ENCODE results near the gene TM2D3.
"Not testable (repeated sequence)": the region's sequence is repeated elsewhere in the genome, so short reads cannot be mapped to it uniquely, and the experiment has no call there.

The TM2D3 gene

GRCh38 chr15:101647251-101647650 is 4.9 kb downstream of the TM2D3 start:
- Mint-ChIP-seq H3K27ac (no peak overlapping the region), H3K36me3 (ENCODE audit: low read depth) (peaks cover 59% of the 10 kb centered on the region), H3K4me3 (no peak overlapping the region), H3K4me1 (peaks cover 44% of the 10 kb centered on the region), H3K27me3 (no peaks in the 10 kb centered on the region), H3K9me3 (no peaks in the 10 kb centered on the region)
- ATAC-seq (no peak), DNase-seq (no peak)

- Mint-ChIP-seq H3K27ac (no peak overlapping the region), H3K4me3 (no peak overlapping the region), H3K27me3 (no peaks in the 10 kb centered on the region), H3K9me3 (no peaks in the 10 kb centered on the region), H3K4me1 (peaks cover 50% of the 10 kb centered on the region), H3K36me3 (ENCODE audit: low read depth) (peaks cover 63% of the 10 kb centered on the region)
- ATAC-seq (no peak), DNase-seq (no peak)
Observed at GRCh38 chr15:101646672-101647071, 5.5 kb downstream of the TM2D3 start.

- DNase-seq (no peak), ATAC-seq (no peak)
- peaks cover 59% of the 10 kb centered on the region for H3K36me3 Mint-ChIP-seq (ENCODE audit: low read depth)
- no peak overlapping the region for H3K27ac Mint-ChIP-seq
- H3K9me3 Mint-ChIP-seq: no peaks in the 10 kb centered on the region
- H3K4me3 Mint-ChIP-seq: no peak overlapping the region
- peaks cover 28% of the 10 kb centered on the region for H3K4me1 Mint-ChIP-seq
- no peaks in the 10 kb centered on the region for H3K27me3 Mint-ChIP-seq
Observed at GRCh38 chr15:101642361-101642760, 9.8 kb downstream of the TM2D3 start.

- ATAC-seq: no peak
- Mint-ChIP-seq H3K36me3 (ENCODE audit: low read depth) (peaks cover 55% of the 10 kb centered on the region), H3K4me1 (peaks cover 28% of the 10 kb centered on the region), H3K27me3 (no peaks in the 10 kb centered on the region), H3K27ac (no peak overlapping the region), H3K4me3 (no peak overlapping the region), H3K9me3 (no peaks in the 10 kb centered on the region)
- DNase-seq: no peak
Observed at GRCh38 chr15:101641894-101642293, 10.3 kb downstream of the TM2D3 start.

- peak overlapping the region; percentile 49 for H3K27ac Mint-ChIP-seq
- H3K9me3 Mint-ChIP-seq: no peaks in the 10 kb centered on the region
- peaks cover 28% of the 10 kb centered on the region for H3K4me1 Mint-ChIP-seq
- DNase-seq (peak; percentile 72), ATAC-seq (no peak)
- no peaks in the 10 kb centered on the region for H3K27me3 Mint-ChIP-seq
- peaks cover 51% of the 10 kb centered on the region for H3K36me3 Mint-ChIP-seq (ENCODE audit: low read depth)
- H3K4me3 Mint-ChIP-seq: no peak overlapping the region
Observed at GRCh38 chr15:101641129-101641764, 10.9 kb downstream of the TM2D3 start.

GRCh38 chr15:101639667-101640066 is 12.5 kb downstream of the TM2D3 start:
- no peak overlapping the region for H3K4me3 Mint-ChIP-seq
- H3K27me3 Mint-ChIP-seq: no peaks in the 10 kb centered on the region
- H3K9me3 Mint-ChIP-seq: no peaks in the 10 kb centered on the region
- ATAC-seq (no peak), DNase-seq (no peak)
- H3K27ac Mint-ChIP-seq: no peak overlapping the region
- H3K4me1 Mint-ChIP-seq: peaks cover 25% of the 10 kb centered on the region
- H3K36me3 Mint-ChIP-seq (ENCODE audit: low read depth): peaks cover 37% of the 10 kb centered on the region

GRCh38 chr15:101637919-101638318 is 14.3 kb downstream of the TM2D3 start:
- H3K27ac Mint-ChIP-seq: no peak overlapping the region
- H3K36me3 Mint-ChIP-seq (ENCODE audit: low read depth): peaks cover 32% of the 10 kb centered on the region
- H3K27me3 Mint-ChIP-seq: no peaks in the 10 kb centered on the region
- H3K4me3 Mint-ChIP-seq: no peak overlapping the region
- peaks cover 17% of the 10 kb centered on the region for H3K4me1 Mint-ChIP-seq
- no peaks in the 10 kb centered on the region for H3K9me3 Mint-ChIP-seq
- ATAC-seq (no peak), DNase-seq (no peak)

- H3K9me3 Mint-ChIP-seq: no peaks in the 10 kb centered on the region
- H3K27ac Mint-ChIP-seq: no peak overlapping the region
- ATAC-seq (no peak), DNase-seq (no peak)
- H3K27me3 Mint-ChIP-seq: no peaks in the 10 kb centered on the region
- peaks cover 31% of the 10 kb centered on the region for H3K36me3 Mint-ChIP-seq (ENCODE audit: low read depth)
- peaks cover 14% of the 10 kb centered on the region for H3K4me1 Mint-ChIP-seq
- no peak overlapping the region for H3K4me3 Mint-ChIP-seq
Observed at GRCh38 chr15:101637516-101637915, 14.7 kb downstream of the TM2D3 start.

GRCh38 chr15:101637038-101637437 is 15.1 kb downstream of the TM2D3 start:
- H3K4me1 Mint-ChIP-seq: peaks cover 9% of the 10 kb centered on the region
- no peak overlapping the region for H3K27ac Mint-ChIP-seq
- ATAC-seq (no peak), DNase-seq (no peak)
- H3K4me3 Mint-ChIP-seq: no peak overlapping the region
- peaks cover 27% of the 10 kb centered on the region for H3K36me3 Mint-ChIP-seq (ENCODE audit: low read depth)
- H3K27me3 Mint-ChIP-seq: no peaks in the 10 kb centered on the region
- no peaks in the 10 kb centered on the region for H3K9me3 Mint-ChIP-seq

GRCh38 chr15:101635944-101636727 is 16.0 kb downstream of the TM2D3 start:
- H3K9me3 Mint-ChIP-seq: no peaks in the 10 kb centered on the region
- DNase-seq (no peak), ATAC-seq (no peak)
- peaks cover 3% of the 10 kb centered on the region for H3K4me1 Mint-ChIP-seq
- H3K27ac Mint-ChIP-seq: no peak overlapping the region
- no peaks in the 10 kb centered on the region for H3K27me3 Mint-ChIP-seq
- H3K4me3 Mint-ChIP-seq: no peak overlapping the region
- H3K36me3 Mint-ChIP-seq (ENCODE audit: low read depth): peaks cover 23% of the 10 kb centered on the region

GRCh38 chr15:101633356-101633755 is 18.8 kb downstream of the TM2D3 start:
- no peak overlapping the region for H3K27ac Mint-ChIP-seq

GRCh38 chr15:101626729-101627128 is 25.5 kb downstream of the TM2D3 start:
- H3K27ac Mint-ChIP-seq, DNase-seq, H3K4me3 Mint-ChIP-seq, H3K9me3 Mint-ChIP-seq, H3K27me3 Mint-ChIP-seq, ATAC-seq: not testable (repeated sequence)
- Mint-ChIP-seq H3K4me1 (peaks cover 33% of the 10 kb centered on the region), H3K36me3 (ENCODE audit: low read depth) (peaks cover 30% of the 10 kb centered on the region)

More at GRCh38 chr15:101633356-101633755, 18.8 kb downstream of the TM2D3 start:
- no peaks in the 10 kb centered on the region for H3K9me3 Mint-ChIP-seq
- DNase-seq (no peak), ATAC-seq (no peak)
- peaks cover 8% of the 10 kb centered on the region for H3K36me3 Mint-ChIP-seq (ENCODE audit: low read depth)
- H3K4me1 Mint-ChIP-seq: no peaks in the 10 kb centered on the region
- no peaks in the 10 kb centered on the region for H3K27me3 Mint-ChIP-seq
- H3K4me3 Mint-ChIP-seq: no peak overlapping the region

- no peak overlapping the region for H3K27ac Mint-ChIP-seq
- H3K27me3 Mint-ChIP-seq: no peaks in the 10 kb centered on the region
- DNase-seq (no peak), ATAC-seq (no peak)
- H3K4me3 Mint-ChIP-seq: no peak overlapping the region
- peaks cover 5% of the 10 kb centered on the region for H3K9me3 Mint-ChIP-seq
- H3K4me1 Mint-ChIP-seq: peaks cover 36% of the 10 kb centered on the region
- H3K36me3 Mint-ChIP-seq (ENCODE audit: low read depth): peaks cover 33% of the 10 kb centered on the region
Observed at GRCh38 chr15:101625980-101626379, 26.2 kb downstream of the TM2D3 start.

GRCh38 chr15:101625184-101625583 is 27.0 kb downstream of the TM2D3 start:
- ATAC-seq (peak; percentile 10), DNase-seq (no peak)
- H3K4me3 Mint-ChIP-seq: no peak overlapping the region
- peaks cover 5% of the 10 kb centered on the region for H3K9me3 Mint-ChIP-seq
- peaks cover 33% of the 10 kb centered on the region for H3K36me3 Mint-ChIP-seq (ENCODE audit: low read depth)
- H3K4me1 Mint-ChIP-seq: peaks cover 41% of the 10 kb centered on the region
- H3K27me3 Mint-ChIP-seq: no peaks in the 10 kb centered on the region
- H3K27ac Mint-ChIP-seq: no peak overlapping the region

Measured in activated naive CD8-positive, alpha-beta T cell treated with anti-CD3 and anti-CD28 coated beads, Interleukin-2, amount 50 U/mL, for 24 hours (primary cell).